NCI-H1417 treated with DMSO at 0.1 percent for 48 hours (cell line): ENCODE measurements around the gene TP53AIP1.

Experiments
- DNase-seq: peaks from one replicate; lab custom pipeline; 2025; lab: John Stamatoyannopoulos, UW

The TP53AIP1 gene

GRCh38 chr11:128905345-128906184 is 37.1 kb downstream of the TP53AIP1 start:
- DNase-seq, result peak; percentile 30

- peak; percentile 28 for DNase-seq
Measured at GRCh38 chr11:128904656-128905344, 37.9 kb downstream of the TP53AIP1 start.

- DNase-seq, result no peak
Measured at GRCh38 chr11:128904303-128904655, 38.4 kb downstream of the TP53AIP1 start.

- DNase-seq, result no peak
Measured at GRCh38 chr11:128903248-128904061, 39.2 kb downstream of the TP53AIP1 start.

- DNase-seq, result no peak
Measured at GRCh38 chr11:128902515-128903066, 40.1 kb downstream of the TP53AIP1 start.

- no peak for DNase-seq
Measured at GRCh38 chr11:128901653-128902514, 40.8 kb downstream of the TP53AIP1 start.

GRCh38 chr11:128900468-128900867 is 42.2 kb downstream of the TP53AIP1 start:
- DNase-seq, result no peak

GRCh38 chr11:128898580-128899344 is 43.9 kb downstream of the TP53AIP1 start:
- DNase-seq, result no peak

GRCh38 chr11:128897826-128898225 is 44.8 kb downstream of the TP53AIP1 start:
- no peak for DNase-seq

GRCh38 chr11:128896356-128896755 is 46.3 kb downstream of the TP53AIP1 start:
- DNase-seq, result no peak

GRCh38 chr11:128895526-128895925 is 47.1 kb downstream of the TP53AIP1 start:
- no peak for DNase-seq

- DNase-seq, result no peak
Measured at GRCh38 chr11:128894685-128895084, 48.0 kb downstream of the TP53AIP1 start.

GRCh38 chr11:128894286-128894681 is 48.4 kb downstream of the TP53AIP1 start:
- no peak for DNase-seq

- DNase-seq, result no peak
Measured at GRCh38 chr11:128893578-128894285, 48.9 kb downstream of the TP53AIP1 start.

GRCh38 chr11:128892866-128893565 is 49.7 kb downstream of the TP53AIP1 start:
- no peak for DNase-seq

- no peak for DNase-seq
Measured at GRCh38 chr11:128891913-128892398, 50.7 kb downstream of the TP53AIP1 start.

- DNase-seq, result peak; percentile 17
Measured at GRCh38 chr11:128890543-128891368, 51.9 kb downstream of the TP53AIP1 start, which contains the start of gene KCNJ5. Gene KCNJ5, plus strand, starts transcription at chr11:128891356. Its CDS starts 19,918 bp downstream, at chr11:128911274.

- DNase-seq, result no peak
Measured at GRCh38 chr11:128890216-128890542, 52.5 kb downstream of the TP53AIP1 start.
